K562 (cell line): ENCODE results near the gene PIGX. TPM values are rescaled to one million over a fixed set of nuclear protein-coding genes. Genes with fewer than 3 reads are reported as not detected.

Experiments
- ATAC-seq: fragments of 200-7000 bp; cut with Tn5 transposase; 3 replicates; pipeline ENCODE4 v1.9.1; 2020; ENCODE audit warnings: moderate library complexity
- BruUV-seq: library from RNA; stranded (reverse); fragments of 400-500 nt; replicated peaks from 2 replicates; lab custom pipeline; 2021; lab: Mats Ljungman, UMichigan
- CTCF ChIA-PET: fragments of 300-600 bp; formaldehyde crosslinking; extraction: SDS; loops from one replicate; lab custom pipeline; 2021; ENCODE audit warnings: low intra/inter-chr PET ratio; lab: Yijun Ruan, JAX
- POLR2A ChIA-PET: fragments of 300-600, 350-650 bp; sonication (Branson Sonifier 250); formaldehyde crosslinking; extraction: SDS; loops from one replicate; lab custom pipeline; 2021; ENCODE audit warnings: antibody characterized with exemption, inconsistent platforms; lab: Yijun Ruan, JAX
- DNase-seq, 4 experiments: peaks; one replicate each; pipeline versions ENCODE4 v3.0.0 to v3.0.0-alpha.2; 2011 to 2018; ENCODE audit warnings: low spot score in 3 of 4, mixed read lengths in 3 of 4; ENCODE audit errors: extremely low read depth in 1 of 4
- FAIRE-seq: peaks from 2 replicates; lab custom pipeline; 2011; peaks lifted over from hg19 to GRCh38; lab: Jason Lieb, UNC
- H2AFZ ChIP-seq: 2 replicates; pipeline ENCODE4 v1.6.0; 2011; ENCODE audit warnings: low read depth, low read length, control low read depth, inconsistent platforms
- H3K27ac ChIP-seq: fragments of 200-600 bp; 3 replicates; pipeline ENCODE4 v1.8.0; 2011; ENCODE audit warnings: low read depth, mild to moderate bottlenecking, control low read depth, inconsistent platforms, low read length, moderate library complexity, mixed read lengths; ENCODE audit errors: extremely low read depth
- H3K27me3 ChIP-seq, 2 experiments: fragments of 300-600 bp in 1 of 2; 2 replicates in 1 of 2; 3 replicates in 1 of 2; pipeline versions ENCODE4 v1.6.0 to v1.8.0; 2011; ENCODE audit warnings: inconsistent platforms in 2 of 2, low read length in 2 of 2, mild to moderate bottlenecking in 1 of 2, mixed read lengths in 1 of 2, moderate library complexity in 1 of 2; ENCODE audit not compliant: control insufficient read depth in 2 of 2, insufficient read depth in 2 of 2
- H3K36me3 ChIP-seq: fragments of 300-600 bp; 3 replicates; pipeline ENCODE4 v1.8.0; 2011; ENCODE audit warnings: mild to moderate bottlenecking, low read length, inconsistent platforms; ENCODE audit not compliant: control insufficient read depth, insufficient read depth
- H3K4me1 ChIP-seq, 2 experiments: fragments of 200-600 bp in 1 of 2; replicated peaks in 1 of 2; 2 replicates in 1 of 2; 3 replicates in 1 of 2; pipeline versions ENCODE4 v1.5.1 to v1.8.0; 2011; ENCODE audit warnings: inconsistent platforms in 2 of 2, low read length in 2 of 2, mild to moderate bottlenecking in 1 of 2, mixed read lengths in 1 of 2, moderate library complexity in 1 of 2; ENCODE audit not compliant: control insufficient read depth in 2 of 2, insufficient read depth in 2 of 2
- H3K4me2 ChIP-seq: 2 replicates; pipeline ENCODE4 v1.6.1; 2011; ENCODE audit warnings: low read length, control low read depth, inconsistent platforms, mixed read lengths; ENCODE audit not compliant: insufficient read depth
- H3K4me3 ChIP-seq: fragments of 200-600 bp; sonication (generic), shearing (Covaris generic); 2 replicates; pipeline ENCODE4 v1.5.1; 2016; ENCODE audit warnings: control low read depth, inconsistent platforms
- H3K79me2 ChIP-seq: fragments of 200-600 bp; 3 replicates; pipeline ENCODE4 v1.8.0; 2011; ENCODE audit warnings: low read length, inconsistent platforms; ENCODE audit not compliant: control insufficient read depth, insufficient read depth
- H3K9ac ChIP-seq, 2 experiments: 2 replicates each; pipeline versions ENCODE4 v1.6.0 to v1.6.1; 2011; ENCODE audit warnings: low read depth in 2 of 2, low read length in 2 of 2, control low read depth in 1 of 2, inconsistent platforms in 1 of 2, mild to moderate bottlenecking in 1 of 2, mixed read lengths in 1 of 2; ENCODE audit not compliant: insufficient read depth in 1 of 2
- H3K9me1 ChIP-seq: one replicate; pipeline ENCODE4 v1.6.0; 2011; ENCODE audit warnings: inconsistent platforms, mild to moderate bottlenecking, low read length, moderate library complexity; ENCODE audit not compliant: control insufficient read depth, insufficient read depth
- H3K9me3 ChIP-seq: replicated peaks from 2 replicates; pipeline ENCODE4 v1.5.1; 2011; ENCODE audit warnings: low read depth, low read length, inconsistent platforms; ENCODE audit not compliant: control insufficient read depth, insufficient read depth
- H4K20me1 ChIP-seq: replicated peaks from 2 replicates; pipeline ENCODE4 v1.6.1; 2011; ENCODE audit warnings: low read length, inconsistent platforms, mixed read lengths; ENCODE audit not compliant: control insufficient read depth, insufficient read depth
- CBX3 ChIP-seq, 2 experiments: IDR thresholded peaks; 1 replicate in 1 of 2; 2 replicates in 1 of 2; pipeline ENCODE4 v1.6.1; 2012; ENCODE audit warnings: inconsistent platforms in 2 of 2, low read length in 2 of 2, borderline replicate concordance in 1 of 2, control low read depth in 1 of 2
- CBX5 ChIP-seq: IDR thresholded peaks from 2 replicates; pipeline ENCODE4 v1.6.1; 2014; ENCODE audit warnings: low read depth, borderline replicate concordance
- TRIM24 ChIP-seq, 2 experiments: fragments of 450-650 bp; IDR thresholded peaks; 2 replicates each; pipeline ENCODE4 v1.6.1; 2016
- TRIM28 ChIP-seq: fragments of 450-650 bp; IDR thresholded peaks from 2 replicates; pipeline ENCODE4 v1.6.1; 2017
- XRCC3 ChIP-seq: fragments of 450-650 bp; IDR thresholded peaks from 2 replicates; pipeline ENCODE4 v1.6.1; 2017; ENCODE audit warnings: mild to moderate bottlenecking, moderate library complexity
- ZFX ChIP-seq: sonication (generic); formaldehyde crosslinking; IDR thresholded peaks from 2 replicates; pipeline ENCODE4 v1.8.0; 2022; ENCODE audit warnings: mild to moderate bottlenecking, missing genetic modification reagents, moderate library complexity
- ZNF316 ChIP-seq: fragments of 450-650 bp; IDR thresholded peaks from 2 replicates; pipeline ENCODE4 v1.6.1; 2016
- WGBS: fragments of 100-300 bp; shearing (Covaris generic); methylation state at CpG from one replicate; pipeline ENCODE4 v1.1.6; 2016; ENCODE audit warnings: low coverage, mixed read lengths; ENCODE audit not compliant: insufficient coverage; ENCODE audit errors: missing lambda C conversion rate; 5-methylcytosine and 5-hydroxymethylcytosine counted together
- in situ Hi-C: fragments of 300-500 bp; cut with MboI; formaldehyde crosslinking; loops from 4 replicates; pipeline ENCODE4 v1.15.0; 2018; ENCODE audit warnings: inconsistent platforms, mixed read lengths
- intact Hi-C: fragments of 100-400 bp; cut with micrococcal nuclease; formaldehyde crosslinking; loops from 2 replicates; pipeline ENCODE4 v1.14.2; 2022
- polyA plus RNA-seq, 8 experiments: library from polyadenylated mRNA; depleted of rRNA in 4 of 8; stranded (reverse) in 5 of 8; unstranded in 3 of 8; fragments of >200 nt; fragmentation: Nextera tagmentation in 2 of 8; fragmentation: Illumina TruSeq in 1 of 8; extraction: Ambion mirVana in 2 of 8; extraction: Trizol in 1 of 8; gene quantifications; 2 replicates each; pipeline versions ENCODE4 v1.2.1 to v1.2.3, GENCODE V29; 2011 to 2014; ENCODE audit warnings: inconsistent platforms in 1 of 8, missing spikeins in 1 of 8
- total RNA-seq, 7 experiments: library from RNA; depleted of rRNA in 6 of 7; stranded (reverse); fragments of >200 nt in 6 of 7; fragmentation: Illumina TruSeq in 2 of 7; extraction: Trizol in 2 of 7; gene quantifications; 2 replicates each; pipeline versions ENCODE4 v1.2.1 to v1.2.3, GENCODE V29; 2011 to 2021; ENCODE audit warnings: low replicate concordance in 1 of 7
- TF ChIP-seq, protein P1 (sequence below): fragments of 450-650 bp; IDR thresholded peaks from 2 replicates; pipeline ENCODE4 v1.6.1; 2018; ENCODE audit warnings: mild to moderate bottlenecking, low read depth; ENCODE audit not compliant: partially characterized antibody
- TF ChIP-seq, protein P2 (sequence below): fragments of 150-350 bp; IDR thresholded peaks from 2 replicates; pipeline ENCODE4 v1.6.1; 2014; ENCODE audit warnings: low read depth, mild to moderate bottlenecking, low read length, borderline replicate concordance

PIGX gene
- total and polyA plus RNA-seq, 9 of the 15 experiments (the other 6 are each of a cell fraction or from before 2014, with no cell fraction given), result 3.7 to 36.3 (median 26.9) TPM

DNA sequence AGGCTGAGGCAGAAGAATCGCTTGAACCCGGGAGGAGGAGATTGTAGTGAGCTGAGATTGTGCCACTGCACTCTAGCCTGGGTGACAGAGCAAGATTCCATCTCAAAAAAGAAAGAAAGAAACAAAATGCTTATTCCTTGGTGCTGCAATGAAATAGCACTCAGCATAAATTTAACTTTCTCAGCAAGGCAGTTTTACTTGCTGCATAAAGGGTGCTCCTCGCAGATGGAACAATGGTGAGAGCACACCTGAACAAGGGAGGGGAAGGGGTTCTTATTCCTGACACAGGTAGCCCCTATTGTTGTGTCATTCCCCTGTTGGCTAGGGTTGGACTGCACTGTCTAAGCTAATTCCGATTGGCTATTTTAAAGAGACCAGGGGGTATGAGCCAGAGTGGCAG, 44.6 kb downstream of the PIGX start:
- CTCF ChIA-PET, result no interaction called here
- ATAC-seq (no peak), FAIRE-seq (no peak), DNase-seq (no peak)
- Histone ChIP-seq H3K27me3 (no peaks in the 10 kb centered on the region), H3K4me1 (peaks cover 4 to 6% of the 10 kb centered on the region in 2 experiments; a peak in 4 of 5 replicates), H3K36me3 (peaks cover 46% of the 10 kb centered on the region), H3K79me2 (peaks cover 86% of the 10 kb centered on the region), H3K9me1 (no peaks in the 10 kb centered on the region), H3K9me3 (peaks cover 21% of the 10 kb centered on the region), H3K9ac (no peak overlapping the region), H4K20me1 (no peaks in the 10 kb centered on the region), H3K4me2 (no peak overlapping the region), H2AFZ (no peak overlapping the region), H3K27ac (no peak overlapping the region), H3K4me3 (no peak overlapping the region)
- BruUV-seq, result no TSS peak
- 76% methylated on average over 4 of the region's 4 CpGs for WGBS
- in situ Hi-C loops (no loop called here), intact Hi-C loops (no loop called here)
- TF ChIP-seq, protein P1, sequence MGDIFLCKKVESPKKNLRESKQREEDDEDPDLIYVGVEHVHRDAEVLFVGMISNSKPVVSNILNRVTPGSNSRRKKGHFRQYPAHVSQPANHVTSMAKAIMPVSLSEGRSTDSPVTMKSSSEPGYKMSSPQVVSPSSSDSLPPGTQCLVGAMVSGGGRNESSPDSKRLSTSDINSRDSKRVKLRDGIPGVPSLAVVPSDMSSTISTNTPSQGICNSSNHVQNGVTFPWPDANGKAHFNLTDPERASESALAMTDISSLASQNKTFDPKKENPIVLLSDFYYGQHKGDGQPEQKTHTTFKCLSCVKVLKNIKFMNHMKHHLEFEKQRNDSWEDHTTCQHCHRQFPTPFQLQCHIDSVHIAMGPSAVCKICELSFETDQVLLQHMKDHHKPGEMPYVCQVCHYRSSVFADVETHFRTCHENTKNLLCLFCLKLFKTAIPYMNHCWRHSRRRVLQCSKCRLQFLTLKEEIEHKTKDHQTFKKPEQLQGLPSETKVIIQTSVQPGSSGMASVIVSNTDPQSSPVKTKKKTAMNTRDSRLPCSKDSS, result peak; percentile 99
- TF ChIP-seq XRCC3 (peak; percentile 90), TRIM28 (peak; percentile 94), TRIM24 (IDR thresholded peaks at IDR 0.05) (peak in 1 of 2 experiments; percentile 64; a peak in 2 of 4 replicates), ZNF316 (0 out of 2 replicates have a peak, but pooled peaks have one; percentile 5), ZFX (no peak), CBX5 (peak; percentile 92; the same call in 1 of the 2 replicates), CBX3 (IDR thresholded peaks at IDR 0.05; ENCODE audit: borderline replicate concordance in 1 of 2, low read length in 2 of 2) (peak in 1 of 2 experiments; percentile 99; a peak in 2 of 3 replicates)
- TF ChIP-seq, protein P2, sequence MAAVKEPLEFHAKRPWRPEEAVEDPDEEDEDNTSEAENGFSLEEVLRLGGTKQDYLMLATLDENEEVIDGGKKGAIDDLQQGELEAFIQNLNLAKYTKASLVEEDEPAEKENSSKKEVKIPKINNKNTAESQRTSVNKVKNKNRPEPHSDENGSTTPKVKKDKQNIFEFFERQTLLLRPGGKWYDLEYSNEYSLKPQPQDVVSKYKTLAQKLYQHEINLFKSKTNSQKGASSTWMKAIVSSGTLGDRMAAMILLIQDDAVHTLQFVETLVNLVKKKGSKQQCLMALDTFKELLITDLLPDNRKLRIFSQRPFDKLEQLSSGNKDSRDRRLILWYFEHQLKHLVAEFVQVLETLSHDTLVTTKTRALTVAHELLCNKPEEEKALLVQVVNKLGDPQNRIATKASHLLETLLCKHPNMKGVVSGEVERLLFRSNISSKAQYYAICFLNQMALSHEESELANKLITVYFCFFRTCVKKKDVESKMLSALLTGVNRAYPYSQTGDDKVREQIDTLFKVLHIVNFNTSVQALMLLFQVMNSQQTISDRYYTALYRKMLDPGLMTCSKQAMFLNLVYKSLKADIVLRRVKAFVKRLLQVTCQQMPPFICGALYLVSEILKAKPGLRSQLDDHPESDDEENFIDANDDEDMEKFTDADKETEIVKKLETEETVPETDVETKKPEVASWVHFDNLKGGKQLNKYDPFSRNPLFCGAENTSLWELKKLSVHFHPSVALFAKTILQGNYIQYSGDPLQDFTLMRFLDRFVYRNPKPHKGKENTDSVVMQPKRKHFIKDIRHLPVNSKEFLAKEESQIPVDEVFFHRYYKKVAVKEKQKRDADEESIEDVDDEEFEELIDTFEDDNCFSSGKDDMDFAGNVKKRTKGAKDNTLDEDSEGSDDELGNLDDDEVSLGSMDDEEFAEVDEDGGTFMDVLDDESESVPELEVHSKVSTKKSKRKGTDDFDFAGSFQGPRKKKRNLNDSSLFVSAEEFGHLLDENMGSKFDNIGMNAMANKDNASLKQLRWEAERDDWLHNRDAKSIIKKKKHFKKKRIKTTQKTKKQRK, result no peak
- POLR2A ChIA-PET, result no interaction called here
